Cardiac septum (tissue), 1 donor: ENCODE measurements around the gene TMEM253. TPM values are rescaled to one million over a fixed set of nuclear protein-coding genes. Genes with fewer than 3 reads are reported as not detected.
A peak's percentile ranks its signal among the peaks of the same experiment; 100 is the strongest.

Source experiments
- DNase-seq: peaks from one replicate; pipeline ENCODE4 v3.0.0-alpha.2; 2020; ENCODE audit warnings: low spot score
- intact Hi-C: fragments of 100-400 bp; cut with DNase I; formaldehyde crosslinking; loops from one replicate; pipeline ENCODE4 v1.14.0; 2022
- total RNA-seq: library from RNA; stranded (reverse); fragmentation: NEBNext Ultra II Directional; extraction: Animal tissue kit (Norgen Biotek cat#: 25700); gene quantifications from one replicate; pipeline ENCODE4 v1.2.1, GENCODE V29; 2021
- donor health status: DM: no; HTN: no; CAD: no.

Gene TMEM253
- total RNA-seq, 1 donor from 2014 or later = 0.48 TPM

DNA sequence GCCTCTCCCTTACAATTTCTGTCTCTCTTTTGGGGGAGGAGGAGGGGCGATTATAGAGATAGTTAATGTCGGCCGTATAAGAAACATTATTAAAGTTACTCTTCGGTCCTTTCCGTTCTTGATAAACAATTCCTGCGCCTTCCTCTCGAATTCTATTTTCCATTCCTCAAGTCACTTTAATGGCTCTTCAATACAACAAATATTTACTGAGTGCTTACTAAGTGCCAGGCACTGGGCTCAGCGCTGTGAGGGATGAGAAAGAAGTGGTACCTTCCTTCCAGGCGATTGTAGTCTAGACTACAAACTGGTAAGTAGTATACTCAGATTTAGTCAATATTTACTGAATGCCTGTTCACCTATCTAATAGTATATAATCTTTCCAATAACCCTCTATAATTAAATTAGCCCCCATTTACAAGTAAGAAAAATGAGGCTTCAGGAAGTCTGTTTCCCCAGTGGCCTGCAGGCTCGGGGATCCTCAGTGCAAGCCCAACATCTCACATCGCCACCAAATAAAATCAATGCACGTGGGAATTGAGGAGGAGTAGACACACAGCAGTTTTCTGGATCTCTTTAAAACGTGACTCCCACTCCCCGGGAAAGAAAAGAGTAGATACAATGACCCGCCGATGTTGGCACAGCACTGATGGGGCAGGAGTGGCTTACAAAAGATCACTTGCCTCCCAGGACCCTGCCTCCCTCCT, 1.8 kb upstream of the TMEM253 start:
- no peak for DNase-seq
- intact Hi-C loops = no loop called here

DNA sequence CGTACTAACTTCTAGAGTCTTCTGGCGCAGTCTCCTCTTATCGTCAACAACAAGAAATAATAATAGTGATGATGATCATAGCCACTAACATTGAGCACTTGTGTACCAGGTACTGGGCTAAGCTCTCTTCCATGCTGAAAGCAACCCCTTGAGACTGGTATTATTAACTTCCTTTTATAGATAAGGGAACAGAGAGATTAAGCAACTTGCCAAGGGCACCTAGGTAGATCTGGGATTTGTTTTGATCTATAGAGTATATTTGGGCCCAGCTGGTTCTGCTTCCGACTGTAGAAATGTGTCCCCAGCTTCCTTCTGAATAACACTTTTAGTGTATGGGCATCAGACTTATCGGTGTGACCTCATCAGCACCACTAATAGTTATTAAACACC, 1.3 kb upstream of the TMEM253 start:
- intact Hi-C loops = no loop called here

DNA sequence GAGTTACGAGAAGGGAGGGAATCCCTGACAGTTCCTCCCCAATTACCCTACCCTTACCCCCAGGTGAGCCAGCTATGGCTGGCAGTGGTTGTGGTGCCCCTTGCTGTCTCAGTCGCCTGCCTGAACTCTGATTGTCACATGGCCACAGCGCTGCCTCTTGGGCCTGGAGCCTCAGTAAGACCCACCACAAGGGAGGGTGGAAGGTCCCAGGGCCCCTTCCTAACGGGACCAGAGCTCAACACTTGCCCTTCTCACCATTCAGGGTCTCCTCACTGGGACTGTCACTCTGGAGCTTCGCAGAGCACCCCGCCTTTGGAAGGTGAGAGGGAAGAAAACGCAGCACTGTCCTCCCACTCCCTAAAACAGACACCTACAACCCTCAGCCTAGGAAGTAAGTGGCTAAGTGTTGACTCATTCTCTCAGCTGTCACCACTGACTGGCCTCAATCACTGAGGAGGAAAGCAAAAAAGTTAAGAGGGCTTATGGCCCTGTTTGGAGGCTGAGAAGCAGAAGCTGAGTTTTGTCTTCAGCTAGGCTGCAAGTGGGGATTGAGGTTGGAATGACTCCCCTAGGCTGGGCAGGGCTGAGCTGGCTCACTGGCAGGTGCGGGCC, 1.0 kb downstream of the TMEM253 start:
- intact Hi-C loops = loop anchor here (5.0 kb wide), 1 partner anchor 420 kb away; the partner anchor contains the start of gene RNASE4
- DNase-seq = no peak

More for the DNA sequence above, 1.3 kb upstream of the TMEM253 start:
- DNase-seq = no peak

- no peak for DNase-seq
- intact Hi-C loops = loop anchor here (5.0 kb wide), 1 partner anchor 420 kb away; the partner anchor contains the start of gene RNASE4
Measured at GRCh38 chr14:21102521-21103410, 1.9 kb downstream of the TMEM253 start.

GRCh38 chr14:21103411-21103709, 2.5 kb downstream of the TMEM253 start:
- intact Hi-C loops = loop anchor here (5.0 kb wide), 1 partner anchor 421 kb away; the partner anchor contains the start of gene RNASE4
- DNase-seq = no peak

GRCh38 chr14:21103710-21104447, 3.0 kb downstream of the TMEM253 start:
- intact Hi-C loops = loop anchor here (1.0 to 5.0 kb wide), 2 partner anchors 35 to 422 kb away; partner anchors contain the start of gene RNASE4
- peak; percentile 97 for DNase-seq

- DNase-seq = peak; percentile 87
- intact Hi-C loops = loop anchor here (1.0 to 5.0 kb wide), 3 partner anchors 35 to 422 kb away; partner anchors contain the start of gene RNASE4
Measured at GRCh38 chr14:21104448-21105060, 3.7 kb downstream of the TMEM253 start.

DNA sequence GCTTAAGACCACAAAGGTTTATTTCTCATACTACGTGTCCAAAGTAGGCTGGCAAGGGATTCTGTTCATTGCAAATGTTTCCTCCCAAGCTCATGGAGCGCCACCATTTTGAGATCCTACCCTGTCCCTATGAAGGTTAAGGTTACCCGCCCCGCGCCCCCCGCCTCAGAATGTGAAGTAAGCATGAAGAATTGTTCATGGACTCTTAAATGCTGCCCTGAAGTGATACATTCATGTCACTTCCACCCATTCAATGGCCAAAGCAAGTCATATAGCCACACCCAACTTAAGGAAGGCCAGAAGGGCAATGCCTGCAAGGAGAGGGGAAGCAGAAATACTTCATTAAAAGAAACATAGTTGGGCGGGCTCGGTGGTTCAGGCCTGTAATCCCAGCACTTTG, 4.2 kb downstream of the TMEM253 start:
- intact Hi-C loops = loop anchor here (5.0 kb wide), 1 partner anchor 248 kb away; no protein-coding TSS in a partner anchor
- DNase-seq = no peak

DNA sequence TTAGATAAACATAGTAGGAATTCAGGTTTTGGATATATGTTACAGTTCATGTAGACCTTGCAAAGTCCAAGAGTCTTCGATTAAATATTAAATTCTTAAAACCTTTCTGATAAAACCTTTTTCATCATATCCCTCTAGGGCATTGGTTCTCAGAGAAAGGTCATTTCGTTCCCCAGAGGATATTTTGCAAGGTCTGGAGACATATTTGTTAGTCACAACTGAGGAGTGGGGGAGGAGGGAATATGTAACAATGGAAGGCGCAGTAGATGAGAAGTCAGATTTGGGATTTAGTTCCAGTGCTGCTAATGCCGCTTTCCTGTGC, 5.3 kb downstream of the TMEM253 start:
- intact Hi-C loops = loop anchor here (2.0 to 5.0 kb wide), 2 partner anchors 13 to 249 kb away; no protein-coding TSS in a partner anchor
- no peak for DNase-seq

- intact Hi-C loops = loop anchor here (2.0 to 5.0 kb wide), 2 partner anchors 14 to 249 kb away; no protein-coding TSS in a partner anchor
- DNase-seq = peak; percentile 85
Measured at GRCh38 chr14:21106498-21107282, 5.8 kb downstream of the TMEM253 start.

DNA sequence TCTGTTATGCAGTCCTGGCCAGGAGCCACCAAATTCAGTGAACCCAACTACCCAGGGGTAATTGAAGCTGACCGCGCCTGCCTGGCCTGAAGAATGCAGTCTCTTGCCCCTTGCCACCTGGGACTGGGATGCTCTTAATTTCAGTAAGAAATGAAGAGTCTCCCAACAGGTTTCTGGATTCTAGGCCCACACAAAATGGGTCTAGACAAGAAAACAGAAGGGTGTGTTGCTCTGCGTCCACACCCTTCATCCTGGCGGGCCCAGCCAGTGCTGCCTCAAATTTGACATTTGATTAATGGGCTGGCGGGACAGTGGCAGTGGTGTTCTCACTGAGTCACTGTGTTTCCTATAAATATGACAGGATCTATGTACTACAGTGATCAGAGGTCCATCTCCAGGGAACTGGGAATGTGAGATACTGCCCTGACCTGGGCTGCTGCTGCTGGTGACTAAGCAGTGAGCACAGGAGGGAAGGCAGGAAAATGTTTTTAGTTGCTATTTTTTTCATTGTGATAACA, 6.5 kb downstream of the TMEM253 start:
- no peak for DNase-seq
- intact Hi-C loops = loop anchor here (2.0 to 5.0 kb wide), 2 partner anchors 15 to 250 kb away; no protein-coding TSS in a partner anchor

- intact Hi-C loops = loop anchor here (5.0 kb wide), 1 partner anchor 251 kb away; no protein-coding TSS in a partner anchor
- DNase-seq = no peak
Measured at GRCh38 chr14:21108791-21109190, 7.9 kb downstream of the TMEM253 start.

GRCh38 chr14:21109377-21110138, 8.7 kb downstream of the TMEM253 start:
- no peak for DNase-seq
- intact Hi-C loops = loop anchor here (5.0 kb wide), 1 partner anchor 252 kb away; no protein-coding TSS in a partner anchor

DNA sequence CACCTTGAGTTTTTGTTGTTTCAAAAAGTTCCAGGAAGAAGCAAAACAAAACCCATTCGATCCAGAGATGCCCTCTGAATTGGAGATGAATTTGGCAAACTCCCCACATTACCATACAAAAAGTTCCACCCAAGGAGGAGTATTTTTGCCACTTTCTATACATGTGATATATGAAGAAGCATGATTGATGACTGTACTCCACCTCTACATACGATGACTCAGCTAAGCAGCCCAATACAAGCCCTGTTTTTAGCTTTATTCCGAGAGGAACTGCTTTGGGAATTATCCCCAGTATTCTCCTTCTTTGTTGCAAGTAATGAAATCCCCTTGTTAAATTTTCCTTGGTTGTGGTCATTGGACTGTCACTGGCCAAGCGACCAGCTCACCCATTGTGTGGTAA, 11.4 kb downstream of the TMEM253 start:
- DNase-seq = no peak
- intact Hi-C loops = no loop called here

DNA sequence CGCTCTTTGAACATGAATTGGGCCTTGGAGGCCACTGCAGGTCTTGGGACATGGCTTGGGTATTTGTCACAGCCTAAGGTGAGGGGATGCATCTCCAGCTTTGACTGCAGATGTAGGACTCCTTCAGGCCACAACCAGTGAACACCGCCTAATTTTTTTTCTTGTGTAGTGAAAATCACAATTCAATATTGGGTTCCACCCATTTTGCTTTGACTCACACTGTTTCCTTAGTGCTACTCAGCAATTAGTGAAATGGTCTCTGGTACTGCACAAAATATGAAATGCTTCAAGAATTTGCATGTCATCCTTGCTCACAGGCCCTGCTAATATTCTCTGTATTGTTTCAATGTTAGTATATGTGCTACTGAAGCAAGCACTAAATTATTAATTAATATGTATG, 12.5 kb downstream of the TMEM253 start:
- intact Hi-C loops = no loop called here
- DNase-seq = no peak

DNA sequence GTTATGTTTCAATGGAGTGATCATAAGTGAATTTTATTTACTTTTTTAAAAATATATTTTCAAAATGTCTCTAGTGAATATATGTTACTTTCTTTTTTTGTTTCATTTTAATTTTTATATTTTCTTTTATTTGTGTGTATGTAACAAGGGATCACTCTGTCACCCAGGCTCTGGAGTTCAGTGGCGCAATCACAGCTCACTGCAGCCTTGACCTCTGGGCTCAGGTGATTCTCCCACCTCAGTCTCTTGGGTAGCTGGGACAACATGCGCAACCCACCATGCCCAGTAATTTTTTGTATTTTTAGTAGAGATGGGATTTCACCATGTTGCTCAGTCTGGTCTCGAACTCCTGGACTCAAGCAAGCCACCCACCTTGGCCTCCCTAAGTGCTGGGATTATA, 18.1 kb downstream of the TMEM253 start:
- intact Hi-C loops = no loop called here
- no peak for DNase-seq

DNA sequence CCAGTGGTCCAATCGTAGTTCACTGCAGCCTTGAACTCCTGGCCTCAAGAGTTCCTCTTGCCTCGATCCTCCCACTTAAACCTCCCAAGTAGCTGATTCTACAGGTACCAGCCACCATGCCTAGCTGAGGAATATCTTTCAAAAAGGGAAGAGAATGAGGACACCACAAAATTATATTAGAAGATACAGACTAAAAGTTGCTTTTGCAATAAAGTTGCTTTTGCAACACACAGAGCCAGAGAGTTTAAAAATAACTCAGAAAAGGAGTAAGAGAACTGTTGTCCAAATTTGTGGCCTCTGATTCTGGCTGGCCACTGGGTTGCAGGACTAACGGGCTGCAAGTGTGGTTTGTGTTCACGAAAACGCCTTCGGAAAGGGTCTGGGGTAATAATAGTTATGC, 19.8 kb downstream of the TMEM253 start:
- intact Hi-C loops = no loop called here
- no peak for DNase-seq
